Choroid plexus epithelial cell (primary cell): ENCODE results near the gene SEC61G.

Source experiments
- DNase-seq: peaks from one replicate; pipeline ENCODE4 v3.0.0-alpha.2; 2010; ENCODE audit warnings: low read depth
- H3K4me3 ChIP-seq: 2 replicates; pipeline ENCODE4 v1.5.1; 2011; ENCODE audit warnings: low read depth, mild to moderate bottlenecking, control low read depth, low read length, moderate library complexity
- CTCF ChIP-seq: conservative IDR thresholded peaks from 2 replicates; pipeline ENCODE4 v1.5.1; 2011; ENCODE audit warnings: low read depth, mild to moderate bottlenecking, control low read depth, inconsistent platforms, low read length, moderate library complexity

Gene SEC61G

GRCh38 chr7:54781134-54781920, 22.3 kb upstream of the SEC61G start:
- no peak for TF ChIP-seq CTCF
- no peak for DNase-seq
- H3K4me3 ChIP-seq, result no peak overlapping the region

- no peak overlapping the region for H3K4me3 ChIP-seq
- no peak for TF ChIP-seq CTCF
- DNase-seq, result no peak
Measured at GRCh38 chr7:54780490-54780889, 21.5 kb upstream of the SEC61G start.

- no peak for DNase-seq
- no peak overlapping the region for H3K4me3 ChIP-seq
- TF ChIP-seq CTCF, result no peak
Measured at GRCh38 chr7:54778696-54779540, 19.9 kb upstream of the SEC61G start.

- no peak for DNase-seq
- H3K4me3 ChIP-seq, result no peak overlapping the region
- no peak for TF ChIP-seq CTCF
Measured at GRCh38 chr7:54778166-54778565, 19.2 kb upstream of the SEC61G start.

- H3K4me3 ChIP-seq, result no peak overlapping the region
- DNase-seq, result no peak
- no peak for TF ChIP-seq CTCF
Measured at GRCh38 chr7:54774785-54775740, 16.1 kb upstream of the SEC61G start.

- TF ChIP-seq CTCF, result peak; percentile 95
- peak; percentile 92 for DNase-seq
- peak overlapping the region; percentile 45 for H3K4me3 ChIP-seq
Measured at GRCh38 chr7:54773472-54774399, 14.7 kb upstream of the SEC61G start.
